Ishikawa (cell line): ENCODE measurements around the gene PNLIPRP2.

Source experiments
- CEBPB ChIP-seq: IDR thresholded peaks from 2 replicates; pipeline ENCODE4 v1.6.1; 2012
- CREB1 ChIP-seq: IDR thresholded peaks from 2 replicates; pipeline ENCODE4 v1.6.1; 2012; ENCODE audit warnings: low read depth
- EGR1 ChIP-seq: IDR thresholded peaks from 2 replicates; pipeline ENCODE4 v1.6.1; 2012
- EP300 ChIP-seq: IDR thresholded peaks from 2 replicates; pipeline ENCODE4 v1.6.1; 2012; ENCODE audit warnings: borderline replicate concordance
- FOXM1 ChIP-seq: IDR thresholded peaks from 2 replicates; pipeline ENCODE4 v1.6.1; 2012; ENCODE audit warnings: low read depth, borderline replicate concordance
- NFIC ChIP-seq: IDR thresholded peaks from 2 replicates; pipeline ENCODE4 v1.6.1; 2012
- RAD21 ChIP-seq: IDR thresholded peaks from 2 replicates; pipeline ENCODE4 v1.6.1; 2012; ENCODE audit warnings: low read depth
- TAF1 ChIP-seq: IDR thresholded peaks from 2 replicates; pipeline ENCODE4 v1.6.1; 2012; ENCODE audit warnings: low read depth, mild to moderate bottlenecking
- TCF12 ChIP-seq: IDR thresholded peaks from 2 replicates; pipeline ENCODE4 v1.6.1; 2012; ENCODE audit warnings: low read depth
- TEAD4 ChIP-seq: IDR thresholded peaks from 2 replicates; pipeline ENCODE4 v1.6.1; 2012
- YY1 ChIP-seq: IDR thresholded peaks from 2 replicates; pipeline ENCODE4 v1.6.1; 2012; ENCODE audit warnings: low read depth
- ZBTB7A ChIP-seq: IDR thresholded peaks from 2 replicates; pipeline ENCODE4 v1.6.1; 2012; ENCODE audit warnings: low read depth
- TF ChIP-seq, protein P1 (sequence below): IDR thresholded peaks from 2 replicates; pipeline ENCODE4 v1.6.1; 2012
- TF ChIP-seq, protein P2 (sequence below): IDR thresholded peaks from 2 replicates; pipeline ENCODE4 v1.6.1; 2012
- TF ChIP-seq, protein P3 (sequence below): IDR thresholded peaks from 2 replicates; pipeline ENCODE4 v1.6.1; 2012; ENCODE audit warnings: low read depth, mild to moderate bottlenecking

Gene PNLIPRP2

DNA sequence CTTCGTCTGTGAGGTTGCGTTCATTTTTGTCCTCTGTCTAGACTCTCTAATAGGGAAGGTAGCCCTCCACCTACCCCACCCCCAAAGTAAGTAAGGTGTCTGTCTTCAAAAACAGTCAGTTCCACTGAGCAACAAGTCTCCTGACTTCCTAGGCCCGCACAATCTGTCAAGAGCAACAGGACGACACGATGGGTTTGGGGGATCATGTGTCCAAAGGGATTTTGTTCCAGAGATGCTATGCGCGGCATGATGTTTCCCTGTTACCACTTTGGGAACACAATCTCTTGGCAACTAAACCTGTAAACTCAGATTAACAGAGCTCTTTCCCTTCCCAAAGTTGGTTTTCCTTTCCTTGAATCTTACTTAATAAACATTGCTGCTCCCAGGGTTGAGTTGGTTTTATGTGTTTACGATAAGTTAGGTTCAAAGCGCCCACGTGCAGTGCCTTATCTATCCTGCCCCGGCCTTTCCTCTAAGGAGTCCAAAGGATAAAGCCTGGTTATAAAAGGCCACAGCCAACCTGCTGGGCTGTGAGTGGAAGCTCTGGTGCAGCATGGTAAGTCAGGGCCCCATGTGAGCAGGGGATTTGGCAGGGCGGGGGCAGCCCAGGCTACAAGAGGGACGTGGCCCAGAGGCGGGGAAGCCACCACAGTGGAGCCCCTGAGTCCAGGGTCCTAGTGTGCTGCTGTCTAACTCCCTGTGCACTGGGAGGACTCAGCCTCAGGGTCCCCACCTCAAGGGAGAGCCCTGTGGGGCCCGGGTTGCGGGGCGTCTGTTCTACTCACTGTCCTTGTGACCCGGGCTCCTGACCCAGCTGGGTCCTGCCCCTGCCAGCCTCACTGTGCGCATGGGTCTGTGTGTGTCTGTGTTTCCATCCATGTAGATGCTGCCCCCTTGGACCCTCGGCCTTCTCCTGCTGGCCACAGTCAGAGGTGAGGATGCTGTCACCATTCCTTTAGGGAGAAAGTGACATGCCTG is at the start of gene PNLIPRP2:
PNLIPRP2 (plus strand) TSS at position 531 of the 978 bp plus-strand sequence.
- TF ChIP-seq EP300, result no peak

DNA sequence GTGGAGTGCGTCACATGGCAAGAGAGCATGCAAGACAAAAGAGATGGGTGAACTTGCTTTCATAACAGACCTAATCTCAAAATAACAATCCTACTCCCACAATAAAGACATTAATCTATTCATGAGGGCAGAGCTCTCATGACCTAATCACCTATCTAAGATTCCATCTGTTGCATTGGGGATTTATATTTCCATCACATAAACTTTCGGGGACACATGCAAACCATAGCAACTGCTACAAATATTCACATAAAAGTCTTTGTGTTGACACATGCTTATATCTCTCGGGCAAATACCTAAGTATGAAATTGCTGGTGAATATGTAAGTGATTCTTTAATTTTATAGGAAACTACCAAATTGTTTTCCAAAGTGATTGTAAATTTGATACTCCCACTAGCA is 46.0 kb upstream of the PNLIPRP2 start:
- TF ChIP-seq, protein P1, sequence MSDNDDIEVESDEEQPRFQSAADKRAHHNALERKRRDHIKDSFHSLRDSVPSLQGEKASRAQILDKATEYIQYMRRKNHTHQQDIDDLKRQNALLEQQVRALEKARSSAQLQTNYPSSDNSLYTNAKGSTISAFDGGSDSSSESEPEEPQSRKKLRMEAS, result no peak
- no peak for TF ChIP-seq NFIC
- TF ChIP-seq FOXM1, result no peak
- TF ChIP-seq, protein P2, sequence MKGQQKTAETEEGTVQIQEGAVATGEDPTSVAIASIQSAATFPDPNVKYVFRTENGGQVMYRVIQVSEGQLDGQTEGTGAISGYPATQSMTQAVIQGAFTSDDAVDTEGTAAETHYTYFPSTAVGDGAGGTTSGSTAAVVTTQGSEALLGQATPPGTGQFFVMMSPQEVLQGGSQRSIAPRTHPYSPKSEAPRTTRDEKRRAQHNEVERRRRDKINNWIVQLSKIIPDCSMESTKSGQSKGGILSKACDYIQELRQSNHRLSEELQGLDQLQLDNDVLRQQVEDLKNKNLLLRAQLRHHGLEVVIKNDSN, result no peak
- no peak for TF ChIP-seq CREB1

DNA sequence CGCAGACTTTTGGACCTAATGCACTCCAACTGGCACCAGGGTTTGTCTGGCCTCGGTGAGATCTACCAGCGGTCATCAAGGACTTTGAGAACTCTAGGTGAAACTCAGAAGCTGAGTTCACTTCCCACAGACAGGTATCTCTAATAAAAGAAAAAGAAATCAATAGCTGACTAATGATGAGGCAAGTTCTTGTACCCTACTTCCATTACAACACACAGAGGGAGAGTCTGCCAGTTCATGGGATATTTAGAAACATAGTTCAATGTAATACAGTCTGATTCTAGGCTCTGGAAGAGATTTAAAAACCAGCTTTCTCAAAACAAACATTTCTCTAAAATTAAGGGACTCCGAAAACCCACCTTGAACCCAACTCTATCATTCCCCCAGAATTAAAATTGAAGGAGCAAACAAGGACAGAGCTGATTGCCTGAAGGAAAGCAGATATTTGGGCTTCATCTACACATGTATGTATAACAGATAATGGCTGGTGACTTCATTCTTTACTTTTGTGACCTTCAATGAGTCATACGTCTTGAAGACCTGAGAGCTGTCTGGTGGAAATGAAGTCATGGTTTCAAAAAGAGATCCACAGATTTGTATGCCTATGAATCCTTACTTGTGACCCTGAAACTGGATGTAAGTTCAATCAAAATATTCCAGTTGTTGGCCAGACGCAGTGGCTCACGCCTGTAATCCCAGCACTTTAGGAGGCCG is 32.7 kb upstream of the PNLIPRP2 start:
- TF ChIP-seq RAD21 (no peak), YY1 (no peak), FOXM1 (no peak), EP300 (no peak), TCF12 (no peak), TEAD4 (no peak), ZBTB7A (no peak), EGR1 (no peak), CEBPB (no peak), CREB1 (no peak), NFIC (no peak), TAF1 (no peak)
- TF ChIP-seq, protein P2, result no peak
- TF ChIP-seq, protein P3, sequence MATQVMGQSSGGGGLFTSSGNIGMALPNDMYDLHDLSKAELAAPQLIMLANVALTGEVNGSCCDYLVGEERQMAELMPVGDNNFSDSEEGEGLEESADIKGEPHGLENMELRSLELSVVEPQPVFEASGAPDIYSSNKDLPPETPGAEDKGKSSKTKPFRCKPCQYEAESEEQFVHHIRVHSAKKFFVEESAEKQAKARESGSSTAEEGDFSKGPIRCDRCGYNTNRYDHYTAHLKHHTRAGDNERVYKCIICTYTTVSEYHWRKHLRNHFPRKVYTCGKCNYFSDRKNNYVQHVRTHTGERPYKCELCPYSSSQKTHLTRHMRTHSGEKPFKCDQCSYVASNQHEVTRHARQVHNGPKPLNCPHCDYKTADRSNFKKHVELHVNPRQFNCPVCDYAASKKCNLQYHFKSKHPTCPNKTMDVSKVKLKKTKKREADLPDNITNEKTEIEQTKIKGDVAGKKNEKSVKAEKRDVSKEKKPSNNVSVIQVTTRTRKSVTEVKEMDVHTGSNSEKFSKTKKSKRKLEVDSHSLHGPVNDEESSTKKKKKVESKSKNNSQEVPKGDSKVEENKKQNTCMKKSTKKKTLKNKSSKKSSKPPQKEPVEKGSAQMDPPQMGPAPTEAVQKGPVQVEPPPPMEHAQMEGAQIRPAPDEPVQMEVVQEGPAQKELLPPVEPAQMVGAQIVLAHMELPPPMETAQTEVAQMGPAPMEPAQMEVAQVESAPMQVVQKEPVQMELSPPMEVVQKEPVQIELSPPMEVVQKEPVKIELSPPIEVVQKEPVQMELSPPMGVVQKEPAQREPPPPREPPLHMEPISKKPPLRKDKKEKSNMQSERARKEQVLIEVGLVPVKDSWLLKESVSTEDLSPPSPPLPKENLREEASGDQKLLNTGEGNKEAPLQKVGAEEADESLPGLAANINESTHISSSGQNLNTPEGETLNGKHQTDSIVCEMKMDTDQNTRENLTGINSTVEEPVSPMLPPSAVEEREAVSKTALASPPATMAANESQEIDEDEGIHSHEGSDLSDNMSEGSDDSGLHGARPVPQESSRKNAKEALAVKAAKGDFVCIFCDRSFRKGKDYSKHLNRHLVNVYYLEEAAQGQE, result no peak
- TF ChIP-seq, protein P1, result no peak

DNA sequence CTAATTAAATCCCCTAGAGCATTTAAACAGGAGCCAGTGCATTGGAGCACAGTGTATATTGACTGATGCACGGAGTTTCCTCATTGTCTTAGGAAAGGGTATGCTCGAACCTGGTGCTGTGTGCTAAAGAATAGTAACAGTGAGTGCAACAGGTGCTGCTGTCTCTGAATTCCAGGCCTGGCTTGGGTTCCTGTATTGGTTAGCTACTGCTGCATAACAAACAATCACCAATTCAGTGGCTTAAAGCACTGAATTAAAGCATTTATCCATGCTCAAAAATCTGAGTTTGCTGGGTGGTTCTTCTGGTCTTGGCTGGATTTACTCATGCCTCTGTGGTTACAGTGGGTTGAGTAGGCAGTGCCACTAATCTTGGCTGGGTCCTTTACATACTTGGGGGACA is 31.8 kb upstream of the PNLIPRP2 start:
- TF ChIP-seq YY1, result no peak
- no peak for TF ChIP-seq CREB1
- TF ChIP-seq, protein P3, result no peak
- no peak for TF ChIP-seq TAF1
- TF ChIP-seq, protein P2, result no peak
- no peak for TF ChIP-seq CEBPB
- no peak for TF ChIP-seq TEAD4
- no peak for TF ChIP-seq ZBTB7A
- no peak for TF ChIP-seq RAD21
- no peak for TF ChIP-seq EGR1
- TF ChIP-seq TCF12, result no peak
- no peak for TF ChIP-seq FOXM1
- TF ChIP-seq, protein P1, result no peak
- TF ChIP-seq NFIC, result no peak
- TF ChIP-seq EP300, result no peak

DNA sequence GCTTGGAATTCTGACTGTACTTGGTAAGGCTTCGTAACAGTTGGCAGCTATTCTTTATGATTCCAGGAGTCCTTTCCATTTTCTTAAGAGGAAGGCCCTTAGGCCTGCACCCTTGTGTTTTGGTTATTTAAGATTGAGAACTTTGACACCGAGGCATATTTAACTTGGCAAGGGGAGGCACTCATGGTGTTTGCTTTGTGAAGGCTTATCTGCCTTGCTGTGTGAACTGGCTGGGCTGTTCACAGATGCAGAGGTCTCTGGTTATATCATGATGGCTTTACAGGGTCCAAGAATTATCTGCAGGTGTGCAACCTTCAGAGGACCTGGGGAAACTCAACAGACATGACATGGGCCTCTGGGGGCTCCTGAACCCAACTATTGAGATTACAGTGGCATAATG is 30.8 kb upstream of the PNLIPRP2 start:
- TF ChIP-seq EP300 (no peak), RAD21 (no peak), TCF12 (no peak), ZBTB7A (no peak), YY1 (no peak), FOXM1 (no peak), CEBPB (no peak), TAF1 (no peak), EGR1 (no peak), NFIC (no peak), CREB1 (no peak), TEAD4 (no peak)
- TF ChIP-seq, protein P1, result no peak
- TF ChIP-seq, protein P3, result no peak
- TF ChIP-seq, protein P2, result no peak
